ENCODE data around the gene TNXB.
"Not testable (repeated sequence)": the region's sequence is repeated elsewhere in the genome, so short reads cannot be mapped to it uniquely, and the experiment has no call there.

Gene TNXB

DNA sequence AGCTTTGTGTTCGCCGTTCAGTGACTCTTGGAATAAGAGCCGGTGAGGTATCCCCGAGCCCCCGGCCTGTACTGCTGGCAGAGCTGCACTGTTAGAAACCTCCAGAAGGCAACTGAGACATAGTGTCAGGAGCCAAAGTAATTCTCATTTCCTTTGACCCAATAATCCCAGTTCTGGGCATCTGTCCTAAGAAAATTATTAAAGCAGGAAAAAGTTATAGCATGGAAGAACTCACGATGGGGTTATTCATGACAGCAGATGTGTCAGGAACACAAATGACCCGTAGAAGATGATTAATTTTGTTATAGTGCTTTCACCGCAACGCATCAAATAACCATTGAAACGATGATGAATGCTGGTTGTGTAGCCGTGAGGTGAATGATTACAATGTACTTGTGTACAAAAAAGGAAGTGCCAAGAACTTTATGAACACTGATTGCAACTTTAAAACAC, 50.6 kb downstream of the TNXB start:
- DNase-seq: no peak

DNA sequence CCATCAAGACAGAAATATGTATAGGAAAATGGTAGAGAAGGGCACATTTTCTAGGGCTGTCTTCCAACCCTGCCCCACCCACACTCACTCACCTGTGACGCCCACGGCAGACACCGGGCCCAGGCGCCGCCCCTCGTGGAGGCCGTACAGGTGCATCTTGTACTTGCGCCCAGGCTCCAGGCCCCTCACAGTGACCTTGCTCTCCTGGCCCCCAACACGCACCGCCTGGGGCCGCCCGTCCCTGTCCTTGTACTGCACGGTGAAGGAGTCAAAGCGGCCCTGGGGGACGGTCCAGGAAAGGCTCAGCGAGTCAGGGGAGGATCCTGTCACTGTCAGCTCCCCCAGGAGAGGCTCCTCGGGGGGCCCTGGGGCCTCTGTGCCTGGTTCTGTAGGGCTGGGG, 51.2 kb downstream of the TNXB start:
- DNase-seq: no peak

DNA sequence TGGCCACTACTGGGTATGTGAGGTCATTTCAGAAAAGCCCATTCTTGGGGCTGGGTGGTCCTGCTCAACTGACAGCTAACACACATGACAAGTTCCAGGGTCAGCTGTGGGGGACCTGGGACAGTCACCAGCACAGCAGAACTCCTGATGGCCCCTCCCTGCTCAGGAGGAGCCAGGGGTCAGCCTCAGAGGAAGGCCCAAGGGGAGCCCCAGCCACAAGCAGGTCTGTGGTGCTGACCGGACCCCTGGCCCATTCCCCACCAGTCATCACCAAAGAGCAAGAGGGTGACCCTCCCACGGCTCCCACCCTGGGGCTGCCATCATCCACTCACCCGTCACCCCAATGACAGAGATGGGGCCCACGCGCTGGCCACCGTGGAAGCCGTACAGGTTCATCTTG, 52.9 kb downstream of the TNXB start:
- DNase-seq: no peak

DNA sequence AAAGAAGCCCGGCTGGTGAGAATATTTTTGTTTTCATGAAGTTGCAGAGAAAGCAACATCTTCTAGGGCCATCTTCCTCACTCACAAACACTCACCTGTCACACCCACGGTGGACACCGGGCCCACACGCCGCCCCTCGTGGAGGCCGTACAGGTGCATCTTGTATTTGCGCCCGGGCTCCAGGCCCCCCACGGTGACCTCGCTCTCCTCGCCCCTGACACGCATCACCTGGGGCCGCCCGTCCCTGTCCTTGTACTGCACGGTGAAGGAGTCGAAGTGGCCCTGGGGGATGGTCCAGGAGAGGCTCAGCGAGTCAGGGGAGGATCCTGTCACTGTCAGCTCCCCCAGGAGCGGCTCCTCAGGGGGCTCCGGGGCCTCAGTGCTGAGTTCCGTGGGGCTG, 53.4 kb downstream of the TNXB start:
- not testable (repeated sequence) for DNase-seq

DNA sequence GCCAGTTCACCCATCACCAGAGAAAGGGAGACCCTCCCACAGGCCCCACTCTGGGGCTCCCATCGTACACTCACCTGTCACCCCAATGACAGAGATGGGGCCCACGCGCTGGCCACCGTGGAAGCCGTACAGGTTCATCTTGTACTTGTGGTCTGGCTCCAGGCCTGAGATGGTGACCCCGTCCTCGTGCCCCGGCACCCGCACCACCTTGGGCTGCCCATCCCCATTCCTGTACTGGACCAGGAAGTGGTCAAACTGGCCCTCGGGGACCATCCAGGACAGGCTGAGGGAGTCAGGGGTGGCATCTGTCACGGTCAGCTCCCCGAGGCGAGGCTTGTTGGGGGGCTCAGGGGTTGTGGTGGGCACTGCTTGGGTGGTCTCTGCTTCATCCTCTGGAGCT, 55.8 kb downstream of the TNXB start:
- not testable (repeated sequence) for DNase-seq

DNA sequence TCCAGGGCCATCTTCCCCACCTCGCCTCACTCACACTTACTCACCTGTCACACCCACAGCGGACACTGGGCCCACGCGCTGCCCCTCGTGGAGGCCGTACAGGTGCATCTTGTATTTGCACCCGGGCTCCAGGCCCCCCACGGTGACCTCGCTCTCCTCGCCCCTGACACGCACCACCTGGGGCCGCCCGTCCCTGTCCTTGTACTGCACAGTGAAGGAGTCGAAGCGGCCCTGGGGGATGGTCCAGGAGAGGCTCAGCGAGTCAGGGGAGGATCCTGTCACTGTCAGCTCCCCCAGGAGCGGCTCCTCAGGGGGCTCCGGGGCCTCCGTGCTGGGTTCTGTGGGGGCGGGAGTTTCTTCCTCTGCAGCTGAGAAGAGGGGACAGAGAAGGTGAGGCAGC, 56.5 kb downstream of the TNXB start:
- not testable (repeated sequence) for DNase-seq

DNA sequence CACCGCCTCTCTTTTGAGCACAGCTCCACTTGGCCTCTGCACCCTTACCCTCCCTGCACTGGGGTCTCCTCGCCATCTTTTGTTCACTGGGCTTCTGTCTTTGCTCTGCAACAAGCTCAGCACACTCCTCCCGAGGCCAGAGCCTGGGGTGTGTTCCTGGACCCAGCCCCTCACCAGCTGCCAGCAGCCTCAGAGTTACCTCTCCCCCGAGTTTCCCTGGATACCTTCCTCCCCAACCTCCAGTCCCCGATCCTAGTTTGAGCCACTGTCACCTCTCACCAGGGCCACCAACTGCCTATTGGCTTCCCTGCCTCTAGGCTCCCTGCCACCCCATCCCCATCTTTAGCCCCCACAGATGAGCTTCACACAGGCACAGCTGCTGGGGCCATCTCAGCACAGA, 58.6 kb downstream of the TNXB start:
- DNase-seq: peak; percentile 26

DNA sequence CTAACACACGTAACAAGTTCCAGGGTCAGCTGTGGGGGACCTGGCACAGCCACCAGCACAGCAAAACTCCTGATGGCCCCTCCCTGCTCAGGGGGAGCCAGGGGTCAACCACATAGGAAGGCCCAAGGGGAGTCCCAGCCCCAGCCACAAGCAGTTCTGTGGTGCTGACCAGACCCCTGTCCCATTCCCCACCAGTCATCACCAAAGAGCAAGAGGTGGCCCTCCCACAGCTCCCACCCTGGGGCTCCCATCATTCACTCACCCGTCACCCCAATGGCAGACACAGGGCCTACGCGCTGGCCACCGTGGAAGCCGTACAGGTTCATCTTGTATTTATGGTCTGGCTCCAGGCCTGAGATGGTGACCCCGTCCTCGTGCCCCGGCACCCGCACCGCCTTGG, 59.4 kb downstream of the TNXB start:
- DNase-seq: peak; percentile 31

DNA sequence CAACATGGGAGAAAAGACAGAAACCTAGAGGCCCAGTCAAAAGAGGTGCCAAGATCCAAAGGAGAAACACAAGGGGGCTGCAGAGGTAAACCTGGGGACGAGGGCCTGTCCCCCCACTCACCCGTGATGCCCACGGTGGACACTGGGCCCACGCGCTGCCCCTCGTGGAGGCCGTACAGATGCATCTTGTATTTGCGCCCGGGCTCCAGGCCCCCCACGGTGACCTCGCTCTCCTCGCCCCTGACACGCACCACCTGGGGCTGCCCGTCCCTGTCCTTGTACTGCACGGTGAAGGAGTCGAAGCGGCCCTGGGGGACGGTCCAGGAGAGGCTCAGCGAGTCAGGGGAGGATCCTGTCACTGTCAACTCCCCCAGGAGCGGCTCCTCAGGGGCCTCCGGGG, 60.0 kb downstream of the TNXB start:
- peak; percentile 22 for DNase-seq

DNA sequence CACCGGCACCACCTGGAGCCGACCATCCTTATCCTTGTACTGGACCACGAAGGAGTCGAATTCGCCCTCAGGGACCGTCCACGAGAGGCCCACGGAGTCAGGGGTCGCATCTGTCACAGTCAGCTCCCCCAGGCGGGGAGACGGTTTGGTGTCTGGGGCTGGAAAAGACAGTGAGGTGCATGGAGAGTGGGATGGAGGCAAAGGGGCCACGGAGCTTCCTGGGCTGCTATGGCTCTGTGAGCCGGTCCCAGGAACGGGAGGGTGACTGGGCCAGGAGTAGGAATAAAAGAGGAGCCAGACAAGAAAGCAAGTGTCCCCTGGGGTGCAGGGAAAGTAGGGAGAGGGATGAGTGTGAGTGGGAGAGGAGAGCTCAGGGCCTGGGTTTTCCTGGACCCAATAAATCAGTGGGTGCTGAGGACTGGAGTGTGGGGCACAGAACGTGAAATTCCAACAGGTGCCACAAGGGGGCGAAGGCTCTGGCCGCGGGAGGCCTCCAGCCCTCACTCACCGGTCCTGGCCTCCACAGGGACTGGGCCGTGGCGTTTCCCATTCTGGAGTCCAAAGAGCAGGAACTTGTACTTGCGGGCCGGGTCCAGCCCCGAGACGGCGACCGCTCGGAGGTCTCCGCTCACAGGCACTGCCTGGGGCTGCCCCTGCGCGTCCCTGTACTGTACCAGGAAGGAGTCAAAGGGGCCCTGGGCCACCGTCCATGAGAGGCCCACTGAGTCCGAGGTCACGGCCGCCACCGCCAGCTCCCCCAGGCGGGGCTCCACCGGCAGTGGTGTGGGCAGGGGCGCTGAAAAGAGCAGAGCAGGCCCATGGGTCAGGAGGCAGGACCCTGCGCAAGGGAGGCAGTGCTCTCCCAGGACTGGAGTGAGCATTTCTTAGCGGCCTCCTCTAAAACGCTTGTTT, 61.0 kb downstream of the TNXB start:
- peak; percentile 78 for DNase-seq

DNA sequence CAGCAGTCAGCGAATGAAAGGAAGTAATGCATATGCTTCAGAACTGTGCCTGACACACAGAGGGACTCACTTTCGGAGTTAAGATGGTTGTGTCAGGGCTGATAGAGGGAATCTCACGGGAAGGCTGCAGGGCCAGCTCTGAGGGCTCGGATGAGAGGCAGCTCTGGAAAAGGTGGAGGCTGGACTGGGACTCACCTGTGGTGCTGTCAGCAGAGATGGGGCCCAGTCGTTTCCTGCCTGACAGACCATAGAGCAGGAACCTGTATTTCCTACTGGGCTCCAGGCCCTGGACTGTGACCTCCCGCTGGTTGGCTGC, 61.6 kb downstream of the TNXB start:
- DNase-seq: peak; percentile 48

DNA sequence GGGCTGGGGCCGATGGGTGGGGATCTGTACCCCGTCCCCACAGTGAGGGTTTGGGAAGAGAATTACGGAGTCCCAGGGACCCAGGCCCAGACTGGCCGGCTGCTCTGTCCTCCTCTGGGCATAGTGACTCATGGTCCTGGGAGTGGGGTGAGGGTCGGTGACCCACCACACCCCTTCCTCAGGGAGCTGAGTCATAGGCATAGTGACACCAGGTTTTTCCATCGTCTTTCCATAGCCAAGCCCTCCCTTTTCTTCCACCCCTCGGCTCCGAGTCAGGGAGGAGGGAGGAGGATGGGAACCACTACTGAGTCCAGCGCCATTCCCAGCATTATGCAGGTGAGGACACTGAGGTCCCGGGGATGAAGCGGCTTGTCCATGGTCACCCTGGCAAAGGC, 62.1 kb downstream of the TNXB start:
- peak; percentile 73 for DNase-seq

DNA sequence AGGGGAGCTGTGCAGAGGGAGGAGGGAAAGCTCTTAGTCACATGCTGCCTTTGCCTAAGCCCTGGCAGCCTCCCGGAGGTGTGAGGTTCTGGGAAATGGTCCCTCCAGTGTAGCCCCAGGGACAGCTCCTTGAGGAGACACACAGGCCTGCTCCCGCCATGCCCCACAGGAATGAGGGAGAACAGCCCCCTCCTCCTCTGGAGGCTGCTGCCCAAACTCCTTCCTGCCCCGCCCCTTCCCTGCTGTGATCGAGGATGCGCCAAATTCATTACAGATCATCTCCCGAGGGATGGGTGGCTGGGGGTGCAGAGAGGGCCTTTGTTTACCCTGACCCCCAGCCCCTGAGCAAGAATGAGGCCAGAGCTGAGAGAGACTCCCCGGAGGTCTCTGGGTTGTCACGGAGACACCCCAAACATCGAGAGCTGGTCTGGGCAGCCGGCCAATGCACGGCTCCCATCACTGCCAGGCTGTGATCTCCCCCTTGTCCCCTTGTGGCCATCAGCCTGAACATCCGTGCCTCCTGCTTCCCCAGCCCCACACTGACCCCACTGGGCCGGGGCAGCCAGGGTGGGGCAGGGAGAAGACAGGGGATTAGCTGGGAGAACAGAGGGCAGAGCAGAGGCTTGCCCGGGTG, 62.6 kb downstream of the TNXB start:
- peak; percentile 65 for DNase-seq

DNA sequence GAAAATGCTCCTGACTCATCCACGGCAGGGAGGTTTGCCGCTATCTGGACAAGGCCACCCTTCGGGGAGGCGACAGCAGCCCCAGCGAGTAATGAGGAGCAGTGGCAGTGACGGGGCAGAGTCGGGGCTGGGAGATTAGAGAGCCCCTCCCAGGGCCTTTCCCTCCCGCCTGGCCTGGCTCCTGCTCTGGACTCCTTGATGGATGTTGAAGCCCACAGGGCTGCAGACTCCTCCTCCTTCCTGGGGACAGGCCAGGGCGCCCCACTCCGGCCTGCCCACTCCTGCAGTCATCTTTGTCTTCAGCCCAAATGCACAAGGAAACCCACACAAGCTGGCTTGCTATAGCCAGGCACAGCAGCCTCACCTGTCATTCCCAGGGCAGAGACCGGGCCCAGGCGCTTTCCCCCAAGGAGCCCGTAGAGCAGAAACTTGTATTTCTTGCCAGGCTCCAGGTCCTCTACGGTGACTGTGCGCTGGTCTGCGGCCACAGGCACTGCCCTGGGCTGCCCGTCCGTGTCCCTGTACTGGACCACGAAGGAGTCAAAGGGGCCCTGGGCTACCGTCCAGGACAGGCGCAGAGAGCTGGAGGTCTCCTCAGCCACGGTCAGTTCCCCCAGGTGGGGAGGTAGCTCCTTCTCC, 63.2 kb downstream of the TNXB start:
- no peak for DNase-seq

DNA sequence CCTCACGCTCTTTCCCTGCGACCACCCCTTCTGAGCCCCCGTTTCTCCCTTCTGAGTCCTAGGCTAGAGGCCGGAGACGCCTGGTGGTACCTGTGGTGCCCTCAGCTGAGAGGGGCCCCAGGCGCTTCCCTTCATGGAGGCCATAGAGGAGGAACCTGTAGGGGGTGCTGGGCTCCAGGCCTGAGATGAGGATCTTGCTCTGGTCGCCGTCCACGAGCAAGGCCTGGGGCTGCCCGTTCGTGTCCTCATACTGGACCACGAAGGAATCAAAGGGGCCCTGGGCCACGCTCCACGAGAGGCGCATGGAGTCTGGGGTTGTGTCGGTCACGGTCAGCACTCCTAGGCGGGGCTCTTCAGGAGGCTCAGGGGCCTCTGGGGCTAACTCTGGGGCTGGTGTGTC, 64.2 kb downstream of the TNXB start:
- DNase-seq: not testable (repeated sequence)

DNA sequence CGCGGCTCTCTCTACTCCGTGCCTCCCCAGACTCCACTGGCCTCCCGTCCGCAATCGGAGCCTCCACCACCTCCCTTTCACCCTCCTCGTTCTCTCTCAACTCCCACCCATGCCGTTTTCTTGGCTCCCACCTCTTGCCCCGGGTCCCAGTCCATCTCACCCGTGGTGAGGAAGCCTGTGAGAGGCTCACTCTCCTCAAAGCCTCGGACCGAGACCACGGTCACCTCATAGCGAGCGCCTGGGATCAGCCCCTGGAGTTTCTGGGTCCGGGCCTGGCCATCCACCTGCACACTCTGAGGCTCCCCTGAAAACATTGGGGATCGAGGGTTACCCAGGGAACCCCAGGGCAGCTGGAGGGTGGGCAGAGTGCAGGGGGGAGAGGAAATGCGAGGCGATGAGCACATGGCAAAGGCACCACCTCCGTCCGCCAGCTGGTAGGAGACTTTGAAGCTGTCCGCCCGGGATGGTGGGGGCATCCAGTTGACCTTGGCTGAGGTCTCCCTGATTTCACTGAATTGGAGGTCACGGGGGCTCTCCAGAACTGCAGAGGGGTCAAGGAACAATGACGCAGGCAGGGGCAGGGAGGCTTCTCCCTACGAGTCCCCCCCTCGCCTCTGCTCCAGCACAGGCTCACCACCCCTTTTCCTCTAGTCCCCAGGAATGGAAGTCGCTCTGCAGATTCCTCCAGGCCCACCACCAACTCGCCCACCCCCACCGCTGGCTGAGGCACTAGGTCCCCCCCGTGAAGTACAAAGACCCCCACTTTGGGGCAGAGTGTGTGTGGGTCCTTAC, 65.4 kb downstream of the TNXB start:
- DNase-seq: not testable (repeated sequence)

DNA sequence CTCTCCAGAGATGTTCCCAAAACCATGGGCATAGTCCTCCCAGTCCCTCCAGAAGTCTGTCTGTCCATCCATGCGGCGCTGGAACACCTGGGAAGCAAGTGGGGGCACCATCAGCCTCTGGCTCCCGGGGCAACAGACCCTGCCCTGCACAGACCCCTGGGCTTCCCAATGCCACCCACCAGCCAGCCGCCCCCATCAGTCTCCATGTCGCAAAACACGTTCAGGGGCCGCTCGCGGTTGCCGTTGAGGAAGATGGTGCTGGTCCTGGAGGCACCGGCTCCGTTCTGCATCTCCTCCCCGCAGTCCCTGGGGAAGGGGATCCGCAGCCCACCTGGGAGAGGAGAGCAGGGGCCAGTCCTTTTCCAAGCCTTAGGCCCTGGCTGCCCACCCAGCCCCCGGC, 66.9 kb downstream of the TNXB start:
- DNase-seq: not testable (repeated sequence)

DNA sequence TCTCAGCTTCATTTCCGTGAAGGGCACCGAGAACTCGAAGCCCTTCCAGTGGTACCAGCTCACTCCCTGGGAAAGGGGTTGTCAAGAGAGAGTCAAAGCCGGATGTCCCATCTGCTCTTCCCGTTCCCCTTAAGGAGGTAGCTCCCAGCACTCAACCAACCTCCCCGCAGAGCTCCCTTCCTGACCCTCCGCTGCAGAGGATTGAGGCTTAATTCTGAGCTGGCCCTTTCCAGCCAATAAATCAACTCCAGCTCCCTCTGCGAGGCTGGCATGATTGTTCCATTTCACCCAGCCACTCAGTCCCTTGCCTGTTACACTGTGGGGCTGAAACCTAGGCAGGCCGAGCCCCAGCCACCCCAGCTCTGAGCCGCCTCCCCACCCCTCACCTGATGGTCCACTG, 67.8 kb downstream of the TNXB start:
- DNase-seq: not testable (repeated sequence)

DNA sequence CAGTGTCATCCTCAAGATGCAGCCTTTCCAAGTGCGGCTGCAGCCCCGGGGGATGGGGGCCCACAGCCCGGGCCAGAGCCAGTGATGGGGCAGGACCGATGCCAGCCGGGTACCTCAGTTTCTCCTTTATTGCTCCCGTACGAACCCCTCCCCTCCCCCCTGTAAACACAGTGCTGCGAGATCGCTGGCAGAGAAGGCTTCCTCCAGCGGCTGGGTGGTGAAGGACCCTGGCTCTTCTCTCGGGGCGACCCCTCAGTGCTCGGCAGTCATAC, 68.2 kb downstream of the TNXB start:
- not testable (repeated sequence) for DNase-seq

DNA sequence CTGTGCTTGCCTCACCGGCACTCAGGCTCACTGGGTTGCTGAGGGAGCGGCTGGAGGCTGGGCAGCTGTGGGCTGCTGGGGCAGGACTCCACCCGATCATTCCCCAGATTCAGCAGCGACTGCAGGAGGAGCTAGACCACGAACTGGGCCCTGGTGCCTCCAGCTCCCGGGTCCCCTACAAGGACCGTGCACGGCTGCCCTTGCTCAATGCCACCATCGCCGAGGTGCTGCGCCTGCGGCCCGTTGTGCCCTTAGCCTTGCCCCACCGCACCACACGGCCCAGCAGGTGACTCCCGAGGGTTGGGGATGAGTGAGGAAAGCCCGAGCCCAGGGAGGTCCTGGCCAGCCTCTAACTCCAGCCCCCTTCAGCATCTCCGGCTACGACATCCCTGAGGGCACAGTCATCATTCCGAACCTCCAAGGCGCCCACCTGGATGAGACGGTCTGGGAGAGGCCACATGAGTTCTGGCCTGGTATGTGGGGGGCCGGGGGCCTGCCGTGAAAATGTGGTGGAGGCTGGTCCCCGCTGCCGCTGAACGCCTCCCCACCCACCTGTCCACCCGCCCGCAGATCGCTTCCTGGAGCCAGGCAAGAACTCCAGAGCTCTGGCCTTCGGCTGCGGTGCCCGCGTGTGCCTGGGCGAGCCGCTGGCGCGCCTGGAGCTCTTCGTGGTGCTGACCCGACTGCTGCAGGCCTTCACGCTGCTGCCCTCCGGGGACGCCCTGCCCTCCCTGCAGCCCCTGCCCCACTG, 68.7 kb downstream of the TNXB start:
- not testable (repeated sequence) for DNase-seq

DNA sequence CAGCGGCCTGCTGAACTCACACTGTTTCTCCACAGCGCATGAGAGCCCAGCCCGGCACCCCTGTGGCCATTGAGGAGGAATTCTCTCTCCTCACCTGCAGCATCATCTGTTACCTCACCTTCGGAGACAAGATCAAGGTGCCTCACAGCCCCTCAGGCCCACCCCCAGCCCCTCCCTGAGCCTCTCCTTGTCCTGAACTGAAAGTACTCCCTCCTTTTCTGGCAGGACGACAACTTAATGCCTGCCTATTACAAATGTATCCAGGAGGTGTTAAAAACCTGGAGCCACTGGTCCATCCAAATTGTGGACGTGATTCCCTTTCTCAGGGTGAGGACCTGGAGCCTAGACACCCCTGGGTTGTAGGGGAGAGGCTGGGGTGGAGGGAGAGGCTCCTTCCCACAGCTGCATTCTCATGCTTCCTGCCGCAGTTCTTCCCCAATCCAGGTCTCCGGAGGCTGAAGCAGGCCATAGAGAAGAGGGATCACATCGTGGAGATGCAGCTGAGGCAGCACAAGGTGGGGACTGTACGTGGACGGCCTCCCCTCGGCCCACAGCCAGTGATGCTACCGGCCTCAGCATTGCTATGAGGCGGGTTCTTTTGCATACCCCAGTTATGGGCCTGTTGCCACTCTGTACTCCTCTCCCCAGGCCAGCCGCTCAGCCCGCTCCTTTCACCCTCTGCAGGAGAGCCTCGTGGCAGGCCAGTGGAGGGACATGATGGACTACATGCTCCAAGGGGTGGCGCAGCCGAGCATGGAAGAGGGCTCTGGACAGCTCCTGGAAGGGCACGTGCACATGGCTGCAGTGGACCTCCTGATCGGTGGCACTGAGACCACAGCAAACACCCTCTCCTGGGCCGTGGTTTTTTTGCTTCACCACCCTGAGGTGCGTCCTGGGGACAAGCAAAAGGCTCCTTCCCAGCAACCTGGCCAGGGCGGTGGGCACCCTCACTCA, 69.5 kb downstream of the TNXB start:
- not testable (repeated sequence) for DNase-seq

Measured in right forelimb (tissue), 1 donor.